Renal pelvis (tissue), 4 donors: ENCODE measurements around the gene AK9. TPM values are rescaled to one million over a fixed set of nuclear protein-coding genes. Genes with fewer than 3 reads are reported as not detected.
"Not testable (repeated sequence)": the region's sequence is repeated elsewhere in the genome, so short reads cannot be mapped to it uniquely, and the experiment has no call there.

ENCODE experiments used
- DNase-seq: peaks from one replicate; pipeline ENCODE4 v3.0.0-alpha.2; 2013
- polyA plus RNA-seq, 3 donors: library from polyadenylated mRNA; unstranded; fragments of 120-200 nt; gene quantifications; one replicate each; pipeline ENCODE4 v1.2.1, GENCODE V29; 2013; ENCODE audit not compliant: insufficient read length in 3 of 3

AK9 gene
- polyA plus RNA-seq, 3 donors, result 11.4 to 15.3 (median 12.3) TPM

DNA sequence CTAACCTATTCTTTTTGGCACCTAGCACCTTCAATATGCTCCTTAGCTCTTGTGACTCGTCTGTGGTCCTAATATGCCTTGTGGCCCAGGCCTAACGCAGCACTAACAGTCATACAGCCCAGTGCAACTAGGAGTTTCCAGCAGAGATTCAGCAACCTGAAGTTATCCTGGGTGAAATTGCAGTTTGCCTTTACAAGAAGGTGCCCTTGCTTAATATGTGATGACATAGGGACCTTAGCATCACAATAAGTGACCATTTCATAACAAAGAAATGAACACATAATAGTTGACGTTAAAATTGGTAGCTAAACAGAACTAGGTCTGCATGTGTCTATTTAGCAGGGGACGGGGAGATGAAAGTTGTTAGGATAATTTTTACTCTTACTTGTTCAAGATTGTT is 10.2 kb upstream of the AK9 start:
- no peak for DNase-seq

DNA sequence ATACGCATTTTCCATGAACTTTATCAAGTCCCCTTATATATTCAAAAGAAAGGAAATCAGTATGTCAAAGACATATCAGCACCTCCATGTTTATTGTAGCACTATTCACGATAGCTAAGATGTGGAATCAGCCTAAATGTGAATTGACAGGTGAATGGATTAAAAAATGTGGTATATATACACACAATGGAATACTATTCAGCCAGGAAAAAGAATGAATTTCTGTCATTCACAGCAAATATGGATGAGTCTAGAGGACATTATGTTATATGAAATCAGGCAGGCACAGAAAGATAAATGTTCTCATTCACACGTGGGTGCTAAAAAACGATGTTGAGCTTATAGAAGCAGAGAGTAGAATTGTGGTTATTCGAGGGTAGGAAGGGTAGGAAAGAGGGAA is 5.4 kb upstream of the AK9 start:
- DNase-seq, result no peak

- DNase-seq, result no peak
Measured at GRCh38 chr6:109695468-109695867, 4.5 kb upstream of the AK9 start.

DNA sequence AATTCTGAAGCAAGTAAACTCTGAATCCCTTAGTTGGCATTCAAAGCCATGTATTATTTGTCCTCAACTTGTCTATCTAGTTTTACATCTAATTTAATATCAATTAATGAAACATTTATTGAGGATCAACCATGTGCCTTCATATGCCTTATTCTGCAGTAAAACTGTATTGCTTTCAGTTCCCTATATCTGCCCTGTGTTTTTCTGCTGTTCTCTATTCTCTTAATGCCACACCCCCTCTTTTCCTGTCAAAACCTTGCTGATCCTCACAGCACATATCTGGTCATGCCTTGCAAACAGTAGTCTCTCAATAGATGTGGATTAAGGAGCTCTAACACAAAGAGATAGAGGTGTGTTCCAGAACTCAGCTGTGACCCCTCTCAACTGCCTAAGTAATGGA is 2.1 kb upstream of the AK9 start:
- no peak for DNase-seq

GRCh38 chr6:109690373-109690736 is 647 bp downstream of the AK9 start:
- DNase-seq, result peak; percentile 50

GRCh38 chr6:109687271-109687761 is 3.7 kb downstream of the AK9 start:
- no peak for DNase-seq

DNA sequence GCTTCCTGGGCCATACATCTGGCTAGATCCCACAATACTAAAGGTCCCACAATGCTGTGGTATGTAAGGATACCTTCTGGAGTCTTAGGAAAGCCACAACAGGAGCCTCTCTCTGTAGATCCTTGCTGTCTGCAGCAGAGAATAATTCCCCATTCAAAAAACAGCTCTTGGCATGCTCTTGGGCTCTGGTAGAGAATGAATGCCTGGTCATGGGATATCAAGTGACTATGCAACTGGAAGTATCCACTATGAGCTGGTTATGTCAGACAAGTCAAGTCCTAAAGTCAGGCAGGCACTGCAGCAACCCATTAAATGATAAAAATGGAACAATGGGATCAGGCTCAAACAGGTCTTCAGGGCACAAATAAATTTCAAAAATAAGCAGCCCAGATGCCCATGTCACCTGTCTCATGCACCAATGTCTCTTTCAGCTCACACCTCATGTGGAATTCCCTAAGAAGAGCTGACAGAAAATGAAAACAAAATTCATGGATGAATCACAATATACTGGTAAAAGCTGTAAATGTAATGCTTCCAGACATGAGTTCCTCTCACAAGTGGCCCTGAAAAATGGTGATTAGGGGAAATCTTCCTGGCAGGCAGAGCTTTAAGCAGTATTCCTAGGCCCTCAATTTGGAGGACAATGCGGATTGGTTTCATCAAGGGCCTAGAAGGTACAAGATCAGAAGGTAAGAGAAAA is 4.3 kb downstream of the AK9 start:
- no peak for DNase-seq

DNA sequence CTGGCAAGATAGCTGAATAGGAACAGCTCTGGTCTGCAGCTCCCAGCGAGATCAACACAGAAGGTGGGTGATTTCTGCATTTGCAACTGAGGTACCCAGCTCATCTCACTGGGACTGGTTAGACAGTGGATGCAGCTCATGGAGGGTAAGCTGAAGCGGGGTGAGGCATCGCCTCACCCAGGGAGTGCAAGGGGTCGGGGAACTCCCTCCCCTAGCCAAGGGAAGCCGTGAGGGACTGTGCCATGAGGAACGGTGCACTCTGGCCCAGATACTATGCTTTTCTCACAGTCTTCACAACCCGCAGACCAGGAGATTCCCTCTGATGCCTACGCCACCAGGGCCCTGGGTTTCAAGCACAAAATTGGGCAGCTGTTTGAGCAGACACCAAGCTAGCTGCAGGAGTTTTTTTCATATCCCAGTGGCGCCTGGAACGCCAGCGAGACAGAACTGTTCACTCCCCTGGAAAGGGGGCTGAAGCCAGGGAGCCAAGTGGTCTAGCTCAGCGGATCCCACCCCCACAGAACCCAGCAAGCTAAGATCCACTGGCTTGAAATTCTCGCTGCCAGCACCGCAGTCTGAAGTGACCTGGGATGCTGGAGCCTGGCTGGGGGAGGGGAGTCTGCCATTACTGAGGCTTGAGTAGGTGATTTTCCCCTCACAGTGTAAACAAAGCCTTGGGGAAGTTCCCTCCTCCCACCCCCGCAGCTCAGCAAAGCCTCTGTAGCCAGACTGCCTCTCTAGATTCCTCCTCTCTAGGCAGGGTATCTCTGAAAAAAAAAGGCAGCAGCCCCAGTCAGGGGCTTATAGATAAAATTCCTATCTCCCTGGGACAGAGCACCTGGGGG is 12.1 kb downstream of the AK9 start:
- not testable (repeated sequence) for DNase-seq

GRCh38 chr6:109678240-109678639 is 12.8 kb downstream of the AK9 start:
- no peak for DNase-seq

GRCh38 chr6:109676724-109677123 is 14.3 kb downstream of the AK9 start:
- no peak for DNase-seq

GRCh38 chr6:109672839-109673238 is 18.2 kb downstream of the AK9 start:
- no peak for DNase-seq

GRCh38 chr6:109672175-109672574 is 18.8 kb downstream of the AK9 start:
- DNase-seq, result no peak

- no peak for DNase-seq
Measured at GRCh38 chr6:109671733-109672132, 19.3 kb downstream of the AK9 start.

GRCh38 chr6:109669811-109670210 is 21.2 kb downstream of the AK9 start:
- no peak for DNase-seq

GRCh38 chr6:109662192-109662591 is 28.8 kb downstream of the AK9 start:
- DNase-seq, result no peak

DNA sequence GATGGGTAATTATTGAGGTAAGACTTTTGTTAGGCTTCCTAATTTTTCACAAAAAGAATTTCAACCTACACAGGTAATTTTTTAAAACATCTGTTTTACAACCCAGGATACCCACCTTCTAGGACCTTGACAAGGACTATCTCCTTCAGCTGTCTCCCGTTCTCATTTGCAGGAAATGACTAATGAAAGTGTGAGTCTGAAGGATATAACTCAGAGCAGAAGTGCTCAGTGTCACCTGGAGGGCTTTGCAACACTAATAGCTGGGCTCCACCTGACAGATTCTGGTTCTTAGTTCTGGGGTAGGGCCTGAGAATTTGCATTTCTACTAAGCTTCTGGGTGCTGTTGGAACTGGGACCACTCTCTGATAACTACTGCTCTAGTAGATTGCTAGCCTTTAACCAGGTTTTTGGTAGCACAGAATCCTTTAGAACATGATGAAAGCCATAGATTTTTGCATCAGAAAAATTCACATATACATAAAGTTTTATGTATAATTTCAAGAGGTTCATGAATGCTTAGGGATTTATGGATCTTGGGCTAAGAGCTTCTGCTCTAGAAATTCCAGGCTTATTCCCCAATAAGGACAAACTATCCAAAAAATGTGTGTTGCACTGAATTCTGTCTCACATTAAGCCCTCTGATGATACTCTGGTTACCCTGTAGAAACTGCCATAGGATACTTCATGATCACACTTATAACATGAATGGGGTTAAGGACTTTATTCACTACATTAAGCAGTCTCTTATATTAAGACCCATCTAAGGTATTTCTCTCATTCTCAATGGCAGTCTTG is 30.3 kb downstream of the AK9 start:
- DNase-seq, result no peak

DNA sequence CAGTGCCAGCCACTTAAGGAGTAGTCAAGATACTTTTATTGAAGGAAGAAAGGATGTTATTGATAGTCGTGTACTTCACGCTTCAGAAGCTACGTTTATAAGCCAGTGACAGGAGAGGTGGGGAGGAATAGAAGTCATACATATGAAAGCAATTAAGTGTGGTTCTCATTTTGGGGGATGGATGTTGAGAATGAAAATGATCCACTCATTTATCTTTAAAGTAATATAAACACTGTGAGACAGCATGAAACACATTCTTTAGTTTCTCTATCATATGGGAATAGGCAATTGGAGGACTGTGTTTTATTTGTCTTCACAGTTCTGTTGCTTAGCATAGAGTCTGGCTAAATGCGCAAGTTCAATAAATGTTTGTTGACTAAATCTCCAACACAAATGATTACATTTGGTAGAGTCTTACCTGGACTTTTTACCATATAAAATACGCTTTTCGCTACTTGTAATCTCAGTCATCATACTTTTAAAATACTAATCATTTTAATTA is 35.2 kb downstream of the AK9 start:
- DNase-seq, result peak; percentile 4

GRCh38 chr6:109653264-109653663 is 37.7 kb downstream of the AK9 start:
- DNase-seq, result no peak

GRCh38 chr6:109644131-109644530 is 46.9 kb downstream of the AK9 start:
- no peak for DNase-seq

GRCh38 chr6:109632405-109632804 is 58.6 kb downstream of the AK9 start:
- no peak for DNase-seq

GRCh38 chr6:109631403-109631802 is 59.6 kb downstream of the AK9 start:
- DNase-seq, result no peak
